DOHH2 (cell line): ENCODE results near the gene SLFNL1.

Experiments used
- H3F3A ChIP-seq: fragments of 200-600 bp; sonication (generic), shearing (Covaris generic); 2 replicates; pipeline ENCODE4 v1.6.0; 2016; ENCODE audit warnings: antibody characterized with exemption, mild to moderate bottlenecking; ENCODE audit not compliant: control insufficient read depth, insufficient read depth
- H3K27ac ChIP-seq: fragments of 200-600 bp; sonication (generic); 2 replicates; pipeline ENCODE4 v1.5.1; 2014; ENCODE audit warnings: low read depth, mild to moderate bottlenecking, low read length, moderate library complexity
- H3K27me3 ChIP-seq: fragments of 200-600 bp; sonication (generic); 2 replicates; pipeline ENCODE4 v1.6.1; 2014; ENCODE audit warnings: mild to moderate bottlenecking, low read length, mixed read lengths; ENCODE audit not compliant: control insufficient read depth
- H3K36me3 ChIP-seq: fragments of 200-600 bp; sonication (generic); 2 replicates; pipeline ENCODE4 v1.6.1; 2014; ENCODE audit warnings: mild to moderate bottlenecking, low read length, moderate library complexity, mixed read lengths; ENCODE audit not compliant: control insufficient read depth
- H3K4me1 ChIP-seq: fragments of 200-600 bp; sonication (generic); 2 replicates; pipeline ENCODE4 v1.6.1; 2014; ENCODE audit warnings: mild to moderate bottlenecking, low read length, mixed read lengths; ENCODE audit not compliant: control insufficient read depth
- H3K4me2 ChIP-seq: fragments of 200-600 bp; sonication (generic); 2 replicates; pipeline ENCODE4 v1.6.0; 2014; ENCODE audit warnings: mild to moderate bottlenecking, low read length, moderate library complexity
- H3K4me3 ChIP-seq: fragments of 200-600 bp; sonication (generic); 2 replicates; pipeline ENCODE4 v1.5.1; 2014; ENCODE audit warnings: mild to moderate bottlenecking, low read length, mixed read lengths
- H3K79me2 ChIP-seq: fragments of 200-600 bp; sonication (generic); 2 replicates; pipeline ENCODE4 v1.6.1; 2014; ENCODE audit warnings: mild to moderate bottlenecking, low read length, mixed read lengths; ENCODE audit not compliant: control insufficient read depth
- H3K9me2 ChIP-seq: fragments of 200-600 bp; sonication (generic); replicated peaks from 2 replicates; pipeline ENCODE4 v1.6.1; 2014; ENCODE audit warnings: mild to moderate bottlenecking, low read length, mixed read lengths; ENCODE audit not compliant: control insufficient read depth
- H3K9me3 ChIP-seq: fragments of 200-600 bp; sonication (generic); 2 replicates; pipeline ENCODE4 v1.6.1; 2014; ENCODE audit warnings: antibody characterized with exemption, low read length, mixed read lengths; ENCODE audit not compliant: control insufficient read depth, insufficient read depth
- H4K20me1 ChIP-seq: fragments of 200-600 bp; sonication (generic); 2 replicates; pipeline ENCODE4 v1.6.0; 2014; ENCODE audit warnings: low read depth, mild to moderate bottlenecking, antibody characterized with exemption, low read length, moderate library complexity; ENCODE audit not compliant: control insufficient read depth, insufficient read depth
- CTCF ChIP-seq: fragments of 200-600 bp; sonication (generic); IDR thresholded peaks from one replicate; pipeline ENCODE4 v1.5.1; 2014; ENCODE audit warnings: antibody characterized with exemption, mild to moderate bottlenecking, low read depth, low read length; ENCODE audit not compliant: poor library complexity, severe bottlenecking
- EZH2phosphoT487 ChIP-seq: fragments of 200-600 bp; sonication (generic); IDR thresholded peaks from 2 replicates; pipeline ENCODE4 v1.6.1; 2017; ENCODE audit warnings: borderline replicate concordance, mild to moderate bottlenecking, antibody characterized with exemption, low read length, moderate library complexity, mixed read lengths

Gene SLFNL1

GRCh38 chr1:40974945-40975344 is 46.6 kb downstream of the SLFNL1 start:
- H3K79me2 ChIP-seq, result peaks cover 7% of the 10 kb centered on the region

GRCh38 chr1:40973912-40974311 is 47.6 kb downstream of the SLFNL1 start:
- Histone ChIP-seq H3K9me2 (no peaks in the 10 kb centered on the region), H3K27ac (no peak overlapping the region), H3K4me3 (no peak overlapping the region), H3K27me3 (no peaks in the 10 kb centered on the region), H3K36me3 (no peaks in the 10 kb centered on the region), H3F3A (no peaks in the 10 kb centered on the region), H4K20me1 (no peaks in the 10 kb centered on the region), H3K4me2 (no peak overlapping the region), H3K79me2 (peaks cover 2% of the 10 kb centered on the region; the same call in 1 of the 2 replicates), H3K9me3 (no peaks in the 10 kb centered on the region), H3K4me1 (peaks cover 3% of the 10 kb centered on the region)
- TF ChIP-seq CTCF (no peak), EZH2phosphoT487 (no peak)

More at GRCh38 chr1:40974945-40975344, 46.6 kb downstream of the SLFNL1 start:
- H3K36me3 ChIP-seq, result no peaks in the 10 kb centered on the region; the same call in 1 of the 2 replicates
- no peaks in the 10 kb centered on the region for H4K20me1 ChIP-seq
- peaks cover 7% of the 10 kb centered on the region for H3K4me1 ChIP-seq
- TF ChIP-seq EZH2phosphoT487, result no peak
- no peak for TF ChIP-seq CTCF
- H3K4me2 ChIP-seq, result no peak overlapping the region
- H3K9me2 ChIP-seq, result no peaks in the 10 kb centered on the region
- H3F3A ChIP-seq, result no peaks in the 10 kb centered on the region
- no peaks in the 10 kb centered on the region for H3K27me3 ChIP-seq
- no peak overlapping the region for H3K27ac ChIP-seq
- H3K4me3 ChIP-seq, result no peak overlapping the region
- no peaks in the 10 kb centered on the region for H3K9me3 ChIP-seq

GRCh38 chr1:40971966-40972365 is 49.6 kb downstream of the SLFNL1 start:
- H3K4me3 ChIP-seq, result no peak overlapping the region
- peaks cover 6% of the 10 kb centered on the region for H3K4me1 ChIP-seq
- no peaks in the 10 kb centered on the region for H3F3A ChIP-seq
- H3K27ac ChIP-seq, result no peak overlapping the region
- no peaks in the 10 kb centered on the region for H3K36me3 ChIP-seq
- TF ChIP-seq CTCF (no peak), EZH2phosphoT487 (no peak)
- H3K79me2 ChIP-seq, result no peaks in the 10 kb centered on the region
- H3K9me3 ChIP-seq, result no peaks in the 10 kb centered on the region
- H3K27me3 ChIP-seq, result no peaks in the 10 kb centered on the region
- no peaks in the 10 kb centered on the region for H3K9me2 ChIP-seq
- H3K4me2 ChIP-seq, result no peak overlapping the region
- H4K20me1 ChIP-seq, result no peaks in the 10 kb centered on the region
